ACHN (cell line): ENCODE measurements around the gene IGLL5.

Source experiments
- DNase-seq: peaks from one replicate; pipeline ENCODE4 v3.0.0-alpha.2; 2015
- in situ Hi-C: cut with HindIII; loops from 2 replicates; pipeline ENCODE4 v1.10.0; 2017; ENCODE audit warnings: low sequenced_read_pairs, low pct_ligation_motif_present, low pct_unique_long_range_greater_than_20kb

Gene IGLL5

GRCh38 chr22:22941831-22942510, 54.4 kb downstream of the IGLL5 start:
- DNase-seq = no peak
- in situ Hi-C loops = no loop called here

DNA sequence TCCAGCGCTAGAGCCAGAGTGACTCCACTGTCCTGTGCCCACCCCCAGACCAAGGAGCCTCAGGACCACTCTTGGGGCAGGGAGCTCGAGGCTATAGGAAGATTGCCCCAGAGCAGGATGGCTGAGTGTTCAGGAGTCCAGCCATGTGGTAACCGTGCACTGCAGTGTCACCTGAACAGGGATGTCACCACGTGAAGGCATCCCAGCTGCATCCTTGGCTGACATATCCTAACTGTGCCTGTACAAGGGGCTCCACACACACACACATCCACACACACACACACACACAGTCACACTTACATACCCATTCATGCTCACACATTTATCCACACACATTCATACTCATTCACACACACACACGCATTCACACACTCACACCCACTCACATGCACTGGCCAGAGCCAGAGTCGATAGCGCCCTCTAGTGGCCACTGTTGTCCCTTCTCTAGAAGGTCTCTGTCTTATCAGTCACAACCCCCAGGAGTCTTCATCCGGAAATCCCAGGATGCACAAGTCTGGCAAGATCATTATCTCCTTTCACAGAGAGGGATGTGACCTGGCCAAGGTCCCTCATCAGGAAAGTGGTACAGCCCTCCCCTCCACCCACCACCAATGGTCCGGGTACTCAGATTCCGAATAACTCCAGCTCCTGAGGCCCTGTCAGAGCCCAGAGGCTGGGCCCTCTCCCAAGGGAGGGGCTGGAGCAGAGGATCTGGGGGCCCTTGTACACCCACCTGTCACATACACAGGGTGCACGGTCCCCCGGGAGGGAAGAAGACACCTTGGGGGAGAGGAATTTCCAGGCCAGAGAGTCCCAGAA, 55.1 kb downstream of the IGLL5 start:
- in situ Hi-C loops = no loop called here
- DNase-seq = peak; percentile 54

DNA sequence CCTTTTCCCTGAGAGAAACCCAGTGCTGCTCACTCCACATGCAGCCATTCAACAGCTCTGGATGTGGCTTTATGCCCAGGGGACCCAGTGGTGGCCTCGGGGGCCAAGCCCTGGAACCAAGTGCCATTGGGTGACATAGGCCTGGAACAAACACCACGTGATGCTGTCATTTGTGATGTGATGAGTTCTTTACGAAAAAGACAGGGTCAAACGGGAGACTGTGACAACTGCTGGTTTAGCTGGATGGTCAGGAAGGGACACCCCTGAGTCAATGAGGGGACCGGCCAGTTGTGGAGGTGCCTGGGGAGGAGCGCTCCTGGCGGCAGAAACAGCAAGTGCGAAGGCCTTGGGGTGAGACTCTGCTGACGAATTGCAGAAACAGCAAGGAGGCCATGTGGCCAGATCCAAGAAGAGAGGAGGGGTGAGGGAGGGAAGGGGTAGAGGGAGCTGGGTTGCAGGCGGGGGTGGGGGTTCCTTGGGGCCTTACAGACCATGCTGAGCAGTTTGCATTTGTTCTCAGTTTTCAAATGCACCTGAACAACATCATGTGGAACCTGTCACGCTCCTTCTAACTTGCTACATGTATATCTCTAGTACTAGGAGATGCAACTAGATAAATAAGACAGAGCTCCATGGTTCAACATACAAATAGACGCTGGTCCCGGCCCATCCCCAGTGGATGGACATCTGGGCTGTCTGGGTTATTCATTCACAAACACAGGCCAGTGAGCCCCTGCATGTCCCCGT, 56.1 kb downstream of the IGLL5 start:
- in situ Hi-C loops = no loop called here
- DNase-seq = no peak

- in situ Hi-C loops = no loop called here
- DNase-seq = no peak
Observed at GRCh38 chr22:22944268-22944985, 56.8 kb downstream of the IGLL5 start.

- in situ Hi-C loops = no loop called here
- no peak for DNase-seq
Observed at GRCh38 chr22:22945195-22945594, 57.6 kb downstream of the IGLL5 start.
